HepG2 (cell line): Measurements from ENCODE around the gene NUDT3. TPM values are rescaled to one million over a fixed set of nuclear protein-coding genes. Genes with fewer than 3 reads are reported as not detected.

Source experiments
- ATAC-seq: fragments of 200-7000 bp; cut with Tn5 transposase; 3 replicates; pipeline ENCODE4 v1.9.1; 2020; ENCODE audit warnings: mild to moderate bottlenecking, moderate library complexity
- BruUV-seq: library from RNA; stranded (reverse); fragments of 400-500 nt; replicated peaks from 2 replicates; lab custom pipeline; 2021; lab: Mats Ljungman, UMichigan
- CTCF ChIA-PET: fragments of 300-600 bp; formaldehyde crosslinking; extraction: SDS; loops from one replicate; lab custom pipeline; 2021; ENCODE audit warnings: low total read pairs, inconsistent platforms, low intra/inter-chr PET ratio; lab: Yijun Ruan, JAX
- POLR2A ChIA-PET: fragments of 350-600 bp; sonication (Branson Sonifier 250); formaldehyde crosslinking; loops from one replicate; lab custom pipeline; 2020; ENCODE audit warnings: antibody characterized with exemption, inconsistent platforms; lab: Yijun Ruan, JAX
- DNase-seq: peaks from one replicate; pipeline ENCODE4 v3.0.0-alpha.2; 2015; ENCODE audit warnings: low spot score
- FAIRE-seq: peaks from 3 replicates; lab custom pipeline; 2011; peaks lifted over from hg19 to GRCh38; lab: Jason Lieb, UNC
- H2AFZ ChIP-seq: one replicate; pipeline ENCODE4 v1.6.1; 2011; ENCODE audit warnings: low read length, inconsistent platforms
- H3K27ac ChIP-seq: fragments of 300-600 bp; 3 replicates; pipeline ENCODE4 v1.8.0; 2011; ENCODE audit warnings: mixed run types, mild to moderate bottlenecking, mixed read lengths, low read length, inconsistent platforms; ENCODE audit not compliant: insufficient read depth; ENCODE audit errors: extremely low read length
- H3K27me3 ChIP-seq, 2 experiments: fragments of 200-600 bp in 1 of 2; 2 replicates in 1 of 2; 3 replicates in 1 of 2; pipeline versions ENCODE4 v1.6.0 to v1.8.0; 2011; ENCODE audit warnings: low read length in 2 of 2, mild to moderate bottlenecking in 2 of 2, moderate library complexity in 2 of 2, inconsistent platforms in 1 of 2; ENCODE audit not compliant: insufficient read depth in 2 of 2, control insufficient read depth in 1 of 2
- H3K36me3 ChIP-seq, 2 experiments: fragments of 200-600 bp in 1 of 2; replicated peaks in 1 of 2; 2 replicates in 1 of 2; 3 replicates in 1 of 2; pipeline versions ENCODE4 v1.5.1 to v1.8.0; 2011; ENCODE audit warnings: low read length in 2 of 2, inconsistent platforms in 1 of 2; ENCODE audit not compliant: insufficient read depth in 2 of 2, control insufficient read depth in 1 of 2
- H3K4me1 ChIP-seq: 2 replicates; pipeline ENCODE4 v1.5.1; 2012; ENCODE audit warnings: low read length, inconsistent platforms; ENCODE audit not compliant: insufficient read depth
- H3K4me2 ChIP-seq: 2 replicates; pipeline ENCODE4 v1.6.0; 2011; ENCODE audit warnings: low read depth, low read length, inconsistent platforms
- H3K4me3 ChIP-seq, 3 experiments: fragments of 200-600 bp in 1 of 3; sonication (generic), shearing (Covaris generic) in 1 of 3; replicated peaks in 1 of 3; 2 replicates each; pipeline ENCODE4 v1.5.1; 2011 to 2016; ENCODE audit warnings: low read length in 3 of 3, inconsistent platforms in 2 of 3, low read depth in 2 of 3, mild to moderate bottlenecking in 2 of 3, control low read depth in 1 of 3, mixed read lengths in 1 of 3; ENCODE audit not compliant: insufficient read depth in 1 of 3
- H3K79me2 ChIP-seq: one replicate; pipeline ENCODE4 v1.6.1; 2011; ENCODE audit warnings: low read length, inconsistent platforms; ENCODE audit not compliant: insufficient read depth
- H3K9ac ChIP-seq: 2 replicates; pipeline ENCODE4 v1.6.0; 2011; ENCODE audit warnings: mild to moderate bottlenecking, low read depth, low read length, inconsistent platforms; ENCODE audit not compliant: insufficient read depth
- H3K9me3 ChIP-seq: 2 replicates; pipeline ENCODE4 v1.5.1; 2012; ENCODE audit warnings: mild to moderate bottlenecking, low read length
- H4K20me1 ChIP-seq: 2 replicates; pipeline ENCODE4 v1.6.0; 2011; ENCODE audit warnings: inconsistent platforms, mild to moderate bottlenecking, low read length, moderate library complexity; ENCODE audit not compliant: insufficient read depth
- ATRX ChIP-seq: sonication (generic); formaldehyde crosslinking; IDR thresholded peaks from 2 replicates; pipeline ENCODE4 v1.4.0; 2020; ENCODE audit warnings: missing genetic modification reagents, borderline replicate concordance
- BRD4 ChIP-seq: sonication (generic); formaldehyde crosslinking; IDR thresholded peaks from 2 replicates; pipeline ENCODE4 v1.4.0; 2020; ENCODE audit warnings: missing genetic modification reagents
- CEBPG ChIP-seq: IDR thresholded peaks from 2 replicates; pipeline ENCODE4 v1.6.1; 2016
- CHD2 ChIP-seq: IDR thresholded peaks from 2 replicates; pipeline ENCODE4 v1.6.1; 2011; ENCODE audit warnings: low read depth, low read length, improper control_type of control experiment
- MAFK ChIP-seq, 2 experiments: IDR thresholded peaks in 1 of 2; conservative IDR thresholded peaks in 1 of 2; 2 replicates each; pipeline ENCODE4 v1.6.1; 2011; ENCODE audit warnings: improper control_type of control experiment in 2 of 2, low read length in 2 of 2
- NFE2L2 ChIP-seq: fragments of 150-350 bp; IDR thresholded peaks from 2 replicates; pipeline ENCODE4 v1.6.1; 2014; ENCODE audit warnings: low read length
- RAD21 ChIP-seq: fragments of 450-650 bp; formaldehyde crosslinking; IDR thresholded peaks from 2 replicates; pipeline ENCODE4 v1.5.0; 2020; ENCODE audit warnings: mild to moderate bottlenecking
- YY1 ChIP-seq: IDR thresholded peaks from 2 replicates; pipeline ENCODE4 v1.6.1; 2011; ENCODE audit warnings: low read length, low read depth, moderate library complexity, mild to moderate bottlenecking; ENCODE audit not compliant: insufficient read depth, insufficient replicate concordance
- ZNF296 ChIP-seq: sonication (generic); formaldehyde crosslinking; conservative IDR thresholded peaks from 2 replicates; pipeline ENCODE4 v1.5.0; 2020; ENCODE audit warnings: mild to moderate bottlenecking, missing genetic modification reagents
- ZNF781 ChIP-seq: sonication (generic); formaldehyde crosslinking; IDR thresholded peaks from 2 replicates; pipeline ENCODE4 v1.5.1; 2020; ENCODE audit warnings: borderline replicate concordance, mild to moderate bottlenecking, missing genetic modification reagents; ENCODE audit errors: not compliant biosample characterization
- ZSCAN9 ChIP-seq: IDR thresholded peaks from 2 replicates; pipeline ENCODE4 v1.6.1; 2016; ENCODE audit warnings: borderline replicate concordance
- WGBS: methylation state at CpG from one replicate; pipeline ENCODE4 v1.1.6; 2017; ENCODE audit warnings: low lambda C conversion rate; 5-methylcytosine and 5-hydroxymethylcytosine counted together
- in situ Hi-C: cut with HindIII; loops from 2 replicates; pipeline ENCODE4 v1.10.0; 2017; ENCODE audit warnings: low pct_unique_long_range_greater_than_20kb; ENCODE audit not compliant: extremely low pct_ligation_motif_present
- intact Hi-C: fragments of 100-400 bp; cut with micrococcal nuclease; formaldehyde crosslinking; loops from one replicate; pipeline ENCODE4 v1.10.0; 2022; ENCODE audit not compliant: unreplicated experiment
- polyA plus RNA-seq, 8 experiments: library from polyadenylated mRNA; depleted of rRNA in 3 of 8; stranded (reverse) in 7 of 8; unstranded in 1 of 8; fragments of >200 nt; fragmentation: Illumina TruSeq in 4 of 8; extraction: Trizol in 4 of 8; gene quantifications; 2 replicates each; pipeline versions ENCODE4 v1.2.1 to v1.2.3, GENCODE V29; 2011 to 2016; ENCODE audit warnings: low read depth in 4 of 8, missing spikeins in 1 of 8, mixed read lengths in 1 of 8; ENCODE audit not compliant: insufficient read depth in 1 of 8
- total RNA-seq, 5 experiments: library from RNA; depleted of rRNA; stranded (reverse); fragments of >200 nt; fragmentation: Illumina TruSeq; extraction: Trizol; gene quantifications; 2 replicates each; pipeline ENCODE4 v1.2.3, GENCODE V29; 2016; ENCODE audit warnings: low read depth in 1 of 5
- TF ChIP-seq, protein P1 (sequence below): sonication (generic); IDR thresholded peaks from 2 replicates; pipeline ENCODE4 v1.6.1; 2016; ENCODE audit warnings: low read depth, borderline replicate concordance
- TF ChIP-seq, protein P2 (sequence below): sonication (generic); formaldehyde crosslinking; IDR thresholded peaks from 2 replicates; pipeline ENCODE4 v1.4.0; 2020; ENCODE audit warnings: mild to moderate bottlenecking, missing genetic modification reagents, borderline replicate concordance
- TF ChIP-seq, protein P3 (sequence below): sonication (generic); formaldehyde crosslinking; IDR thresholded peaks from 2 replicates; pipeline ENCODE4 v1.8.0; 2022; ENCODE audit warnings: missing genetic modification reagents, mild to moderate bottlenecking, inconsistent platforms, borderline replicate concordance

Gene NUDT3
- total and polyA plus RNA-seq, 2 of the 13 experiments (the other 11 are each of a cell fraction or from before 2014, with no cell fraction given): 20.2 to 20.6 TPM

DNA sequence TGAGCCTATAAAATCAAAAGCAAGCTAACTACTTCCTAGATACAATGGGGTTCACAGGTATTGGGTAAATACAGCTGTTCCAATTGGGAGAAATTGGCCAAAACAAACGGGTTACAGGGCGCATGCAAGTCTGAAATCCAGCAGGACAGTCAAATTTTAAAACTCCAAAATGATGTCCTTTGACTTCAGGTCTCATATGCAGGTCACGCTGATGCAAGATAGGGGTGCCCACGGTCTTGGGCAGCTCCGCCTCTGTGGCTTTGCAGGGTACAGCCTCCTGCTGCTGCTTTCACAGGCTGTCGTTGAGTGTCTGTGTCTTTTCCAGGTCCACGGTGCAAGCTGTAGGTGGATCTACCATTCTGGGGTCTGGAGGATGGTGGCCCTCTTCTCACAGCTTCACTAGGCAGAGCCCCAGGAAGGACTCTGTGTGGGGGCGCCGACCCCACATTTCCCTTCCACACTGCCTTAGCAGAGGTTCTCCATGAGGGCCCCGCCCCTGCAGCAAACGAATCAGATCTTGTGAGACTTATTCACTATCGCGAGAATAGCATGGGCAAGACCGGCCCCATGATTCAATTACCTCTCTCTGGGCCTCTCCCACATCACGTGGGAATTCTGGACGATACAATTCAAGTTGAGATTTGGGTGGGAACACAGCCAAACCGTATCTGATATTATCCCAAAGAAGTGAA is 131.7 kb downstream of the NUDT3 start:
- in situ Hi-C loops: no loop called here
- H3K4me3 ChIP-seq: no peak overlapping the region
- no peaks in the 10 kb centered on the region for H4K20me1 ChIP-seq
- TF ChIP-seq CHD2 (peak; percentile 88), ATRX (CRISPR knock-in tag) (no peak)
- TF ChIP-seq, protein P1, sequence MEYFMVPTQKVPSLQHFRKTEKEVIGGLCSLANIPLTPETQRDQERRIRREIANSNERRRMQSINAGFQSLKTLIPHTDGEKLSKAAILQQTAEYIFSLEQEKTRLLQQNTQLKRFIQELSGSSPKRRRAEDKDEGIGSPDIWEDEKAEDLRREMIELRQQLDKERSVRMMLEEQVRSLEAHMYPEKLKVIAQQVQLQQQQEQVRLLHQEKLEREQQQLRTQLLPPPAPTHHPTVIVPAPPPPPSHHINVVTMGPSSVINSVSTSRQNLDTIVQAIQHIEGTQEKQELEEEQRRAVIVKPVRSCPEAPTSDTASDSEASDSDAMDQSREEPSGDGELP: peak; percentile 37; the same call in 1 of the 2 replicates
- POLR2A ChIA-PET: no interaction called here
- no peak for FAIRE-seq
- no peaks in the 10 kb centered on the region for H3K36me3 ChIP-seq
- no peak for DNase-seq
- H3K4me2 ChIP-seq: 0 out of 2 replicates have a peak overlapping the region, but pooled peaks have one; percentile 1
- no peak overlapping the region for H3K27ac ChIP-seq
- no peak overlapping the region for H3K9ac ChIP-seq
- no peaks in the 10 kb centered on the region for H3K79me2 ChIP-seq
- intact Hi-C loops: no loop called here
- H2AFZ ChIP-seq: no peak overlapping the region
- CTCF ChIA-PET: no interaction called here
- no peaks in the 10 kb centered on the region for H3K9me3 ChIP-seq
- no peaks in the 10 kb centered on the region; the same call in 1 of the 2 replicates for H3K4me1 ChIP-seq
- WGBS: 67% methylated on average over 16 of the region's 17 CpGs
- peak; percentile 22; the same call in 1 of the 3 replicates for ATAC-seq
- no peaks in the 10 kb centered on the region for H3K27me3 ChIP-seq
- no TSS peak for BruUV-seq

DNA sequence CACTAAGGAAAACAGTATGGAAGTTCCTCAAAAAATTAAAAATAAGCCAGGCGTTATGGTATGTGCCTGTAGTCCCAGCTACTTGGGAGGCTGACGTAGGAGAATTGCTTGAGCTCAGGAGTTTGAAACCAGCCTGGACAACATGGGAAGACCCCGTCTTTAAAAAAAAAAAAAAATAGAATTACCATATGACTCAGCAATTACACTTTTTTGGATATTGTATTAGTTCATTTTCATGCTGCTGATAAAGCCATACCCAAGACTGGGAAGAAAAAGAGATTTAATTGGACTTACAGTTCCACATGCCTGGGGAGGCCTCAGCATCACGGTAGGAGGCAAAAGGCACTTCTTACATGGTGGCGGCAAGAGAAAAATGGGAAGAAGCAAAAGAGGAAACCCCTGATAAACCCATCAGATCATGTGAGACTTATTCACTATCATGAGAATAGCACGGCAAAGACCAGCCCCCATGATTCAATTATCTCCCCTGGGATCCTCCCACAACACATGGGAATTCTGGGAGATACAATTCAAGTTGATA is 132.9 kb downstream of the NUDT3 start:
- Histone ChIP-seq H3K4me2 (no peak overlapping the region), H3K27me3 (no peaks in the 10 kb centered on the region), H3K4me3 (no peak overlapping the region), H2AFZ (no peak overlapping the region), H3K9ac (no peak overlapping the region), H4K20me1 (no peaks in the 10 kb centered on the region), H3K9me3 (no peaks in the 10 kb centered on the region), H3K36me3 (no peaks in the 10 kb centered on the region), H3K79me2 (no peaks in the 10 kb centered on the region), H3K4me1 (no peaks in the 10 kb centered on the region; the same call in 1 of the 2 replicates), H3K27ac (no peak overlapping the region)
- in situ Hi-C loops: no loop called here
- WGBS: 89% methylated on average over 6 of the region's 6 CpGs
- FAIRE-seq (no peak), ATAC-seq (no peak), DNase-seq (no peak)
- CTCF ChIA-PET: no interaction called here
- no TSS peak for BruUV-seq
- POLR2A ChIA-PET: no interaction called here
- intact Hi-C loops: no loop called here
- TF ChIP-seq BRD4: no peak
- no peak for TF ChIP-seq CEBPG (CRISPR knock-in tag)
- no peak for TF ChIP-seq RAD21 (CRISPR knock-in tag)
- peak; percentile 11 to 15; a peak in 1 of 4 replicates for TF ChIP-seq MAFK (conservative IDR thresholded peaks at IDR 0.05 in 1 of 2, IDR thresholded peaks at IDR 0.05 in 1 of 2; ENCODE audit: low read length in 2 of 2)
- TF ChIP-seq, protein P2, sequence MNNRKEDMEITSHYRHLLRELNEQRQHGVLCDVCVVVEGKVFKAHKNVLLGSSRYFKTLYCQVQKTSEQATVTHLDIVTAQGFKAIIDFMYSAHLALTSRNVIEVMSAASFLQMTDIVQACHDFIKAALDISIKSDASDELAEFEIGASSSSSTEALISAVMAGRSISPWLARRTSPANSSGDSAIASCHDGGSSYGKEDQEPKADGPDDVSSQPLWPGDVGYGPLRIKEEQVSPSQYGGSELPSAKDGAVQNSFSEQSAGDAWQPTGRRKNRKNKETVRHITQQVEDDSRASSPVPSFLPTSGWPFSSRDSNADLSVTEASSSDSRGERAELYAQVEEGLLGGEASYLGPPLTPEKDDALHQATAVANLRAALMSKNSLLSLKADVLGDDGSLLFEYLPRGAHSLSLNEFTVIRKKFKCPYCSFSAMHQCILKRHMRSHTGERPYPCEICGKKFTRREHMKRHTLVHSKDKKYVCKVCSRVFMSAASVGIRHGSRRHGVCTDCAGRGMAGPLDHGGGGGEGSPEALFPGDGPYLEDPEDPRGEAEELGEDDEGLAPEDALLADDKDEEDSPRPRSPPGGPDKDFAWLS (CRISPR knock-in tag): no peak
- peak; percentile 61 for TF ChIP-seq NFE2L2
- no peak for TF ChIP-seq YY1
- TF ChIP-seq ZNF296 (CRISPR knock-in tag): no peak
- no peak for TF ChIP-seq ZNF781
- TF ChIP-seq, protein P3, sequence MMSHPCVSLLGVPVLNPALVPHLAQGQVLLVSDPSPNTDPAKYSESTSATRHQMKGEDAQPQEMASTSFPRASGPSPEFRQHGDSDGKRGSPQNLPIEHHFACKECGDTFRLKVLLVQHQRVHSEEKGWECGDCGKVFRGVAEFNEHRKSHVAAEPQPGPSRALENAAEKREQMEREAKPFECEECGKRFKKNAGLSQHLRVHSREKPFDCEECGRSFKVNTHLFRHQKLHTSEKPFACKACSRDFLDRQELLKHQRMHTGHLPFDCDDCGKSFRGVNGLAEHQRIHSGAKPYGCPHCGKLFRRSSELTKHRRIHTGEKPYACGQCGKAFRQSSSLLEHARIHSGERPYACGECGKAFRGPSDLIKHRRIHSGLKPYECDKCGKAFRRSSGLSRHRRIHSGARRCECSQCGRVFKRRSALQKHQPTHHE (CRISPR knock-in tag): no peak
- no peak for TF ChIP-seq ZSCAN9 (CRISPR knock-in tag)
